A673 (cell line): ENCODE measurements around the gene IFRD2. TPM values are rescaled to one million over a fixed set of nuclear protein-coding genes. Genes with fewer than 3 reads are reported as not detected.
"Not testable (repeated sequence)": the region's sequence is repeated elsewhere in the genome, so short reads cannot be mapped to it uniquely, and the experiment has no call there.

Experiments
- BruUV-seq: library from RNA; stranded (reverse); fragments of 400-500 nt; replicated peaks from 2 replicates; lab custom pipeline; 2021; lab: Mats Ljungman, UMichigan
- CTCF ChIA-PET: fragments of 300-600 bp; sonication (Branson Sonifier 250); formaldehyde crosslinking; loops from one replicate; lab custom pipeline; 2022; ENCODE audit warnings: antibody characterized with exemption; lab: Charles Lee
- POLR2A ChIA-PET: fragments of 300-600 bp; sonication (Branson Sonifier 250); formaldehyde crosslinking; loops from one replicate; lab custom pipeline; 2022; ENCODE audit warnings: antibody characterized with exemption; ENCODE audit not compliant: low non-redundant PET; lab: Charles Lee
- DNase-seq: peaks from one replicate; pipeline ENCODE4 v3.0.0-alpha.2; 2015; ENCODE audit warnings: low spot score
- H3K27ac ChIP-seq: fragments of 200-600 bp; sonication (generic); 2 replicates; pipeline ENCODE4 v1.5.1; 2016; ENCODE audit warnings: mixed run types, low read depth, mild to moderate bottlenecking, mixed read lengths, antibody characterized with exemption, low read length; ENCODE audit not compliant: poor library complexity, severe bottlenecking
- H3K27me3 ChIP-seq: fragments of 200-600 bp; sonication (generic); replicated peaks from 2 replicates; pipeline ENCODE4 v1.6.1; 2017; ENCODE audit warnings: mixed run types, low read depth, mild to moderate bottlenecking, mixed read lengths, antibody characterized with exemption, low read length; ENCODE audit not compliant: insufficient read depth, poor library complexity
- H3K36me3 ChIP-seq: fragments of 200-600 bp; sonication (generic); 2 replicates; pipeline ENCODE4 v1.6.1; 2016; ENCODE audit warnings: mixed run types, mild to moderate bottlenecking, mixed read lengths, antibody characterized with exemption, low read length; ENCODE audit not compliant: insufficient read depth, poor library complexity, severe bottlenecking
- H3K4me1 ChIP-seq: fragments of 200-600 bp; sonication (generic); 2 replicates; pipeline ENCODE4 v1.6.1; 2017; ENCODE audit warnings: mixed run types, mild to moderate bottlenecking, mixed read lengths, antibody characterized with exemption, low read length; ENCODE audit not compliant: insufficient read depth, poor library complexity, severe bottlenecking
- H3K4me3 ChIP-seq: fragments of 200-600 bp; sonication (generic); 2 replicates; pipeline ENCODE4 v1.5.1; 2016; ENCODE audit warnings: low read depth, mixed run types, mild to moderate bottlenecking, mixed read lengths, low read length; ENCODE audit not compliant: poor library complexity, severe bottlenecking
- H3K9me3 ChIP-seq: fragments of 200-600 bp; sonication (generic); 2 replicates; pipeline ENCODE4 v1.6.1; 2016; ENCODE audit warnings: mixed run types, low read depth, mild to moderate bottlenecking, mixed read lengths, antibody characterized with exemption, low read length; ENCODE audit not compliant: poor library complexity, severe bottlenecking
- EZH2 ChIP-seq: fragments of 200-600 bp; sonication (generic); IDR thresholded peaks from 2 replicates; pipeline ENCODE4 v1.6.1; 2017; ENCODE audit warnings: borderline replicate concordance, low read depth, mild to moderate bottlenecking, mixed read lengths, antibody characterized with exemption, low read length; ENCODE audit not compliant: poor library complexity, severe bottlenecking
- intact Hi-C: fragments of 100-400 bp; cut with micrococcal nuclease; formaldehyde crosslinking; loops from one replicate; pipeline ENCODE4 v1.10.0; 2022; ENCODE audit not compliant: unreplicated experiment
- total RNA-seq: library from RNA; stranded (reverse); gene quantifications from 2 replicates; pipeline ENCODE4 v1.2.3, GENCODE V29; 2021
- TF ChIP-seq, protein P1 (sequence below): fragments of 300-800, 200-600 bp; sonication (generic); conservative IDR thresholded peaks from 2 replicates; pipeline ENCODE4 v1.5.1; 2017; ENCODE audit warnings: low read depth, mild to moderate bottlenecking, antibody characterized with exemption, low read length, moderate library complexity, mixed read lengths

Gene IFRD2
- total RNA-seq, 1 experiment from 2014 or later, result 77.4 TPM

DNA sequence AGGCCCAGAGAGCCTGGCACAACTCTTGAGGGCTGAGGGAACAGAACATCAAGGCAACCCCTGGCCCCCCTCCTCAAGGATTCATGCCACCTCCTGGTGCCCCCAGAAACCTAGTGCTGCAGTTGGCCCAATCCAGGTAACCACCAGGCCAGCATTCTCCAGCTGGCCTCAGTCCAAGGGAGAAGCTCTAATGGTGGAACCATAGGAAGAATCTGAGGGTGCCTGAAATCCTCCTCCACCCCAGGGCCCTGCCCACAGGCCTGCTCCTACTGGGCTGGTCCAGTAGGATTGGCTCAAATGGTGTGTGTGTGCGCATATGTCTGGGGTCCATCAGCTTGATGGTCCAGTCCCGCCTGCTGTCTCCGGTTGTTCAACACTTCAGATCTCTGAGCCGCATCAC, 22.6 kb upstream of the IFRD2 start:
- ChIA-PET CTCF (no interaction called here), POLR2A (no interaction called here)
- intact Hi-C loops, result no loop called here
- no peak for DNase-seq
- no TSS peak for BruUV-seq
- Histone ChIP-seq H3K27me3 (no peaks in the 10 kb centered on the region), H3K4me3 (no peak overlapping the region), H3K4me1 (no peaks in the 10 kb centered on the region), H3K9me3 (no peaks in the 10 kb centered on the region), H3K27ac (no peak overlapping the region), H3K36me3 (no peaks in the 10 kb centered on the region)
- TF ChIP-seq EZH2, result no peak
- TF ChIP-seq, protein P1, sequence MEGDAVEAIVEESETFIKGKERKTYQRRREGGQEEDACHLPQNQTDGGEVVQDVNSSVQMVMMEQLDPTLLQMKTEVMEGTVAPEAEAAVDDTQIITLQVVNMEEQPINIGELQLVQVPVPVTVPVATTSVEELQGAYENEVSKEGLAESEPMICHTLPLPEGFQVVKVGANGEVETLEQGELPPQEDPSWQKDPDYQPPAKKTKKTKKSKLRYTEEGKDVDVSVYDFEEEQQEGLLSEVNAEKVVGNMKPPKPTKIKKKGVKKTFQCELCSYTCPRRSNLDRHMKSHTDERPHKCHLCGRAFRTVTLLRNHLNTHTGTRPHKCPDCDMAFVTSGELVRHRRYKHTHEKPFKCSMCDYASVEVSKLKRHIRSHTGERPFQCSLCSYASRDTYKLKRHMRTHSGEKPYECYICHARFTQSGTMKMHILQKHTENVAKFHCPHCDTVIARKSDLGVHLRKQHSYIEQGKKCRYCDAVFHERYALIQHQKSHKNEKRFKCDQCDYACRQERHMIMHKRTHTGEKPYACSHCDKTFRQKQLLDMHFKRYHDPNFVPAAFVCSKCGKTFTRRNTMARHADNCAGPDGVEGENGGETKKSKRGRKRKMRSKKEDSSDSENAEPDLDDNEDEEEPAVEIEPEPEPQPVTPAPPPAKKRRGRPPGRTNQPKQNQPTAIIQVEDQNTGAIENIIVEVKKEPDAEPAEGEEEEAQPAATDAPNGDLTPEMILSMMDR, result no peak

DNA sequence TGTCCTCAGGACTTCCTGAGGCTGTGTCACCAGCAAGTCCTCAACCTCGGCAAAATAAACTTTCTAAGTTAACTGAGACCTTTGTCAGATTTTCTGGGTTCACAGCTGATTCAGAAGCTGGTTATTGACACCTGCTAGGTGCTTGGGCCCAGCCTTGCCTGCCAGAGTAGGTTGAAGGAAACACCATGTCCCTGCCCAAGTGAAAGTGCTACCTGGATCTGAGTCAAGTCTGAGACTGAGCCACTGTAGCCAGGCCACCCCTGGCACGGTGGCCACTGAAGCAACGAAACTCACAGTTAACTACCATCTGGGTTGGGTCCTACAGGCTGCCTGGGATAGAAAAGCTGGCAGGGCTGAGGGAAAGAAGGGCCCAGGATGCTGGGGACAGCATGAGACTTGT, 22.1 kb upstream of the IFRD2 start:
- H3K27ac ChIP-seq, result no peak overlapping the region
- H3K36me3 ChIP-seq, result no peaks in the 10 kb centered on the region
- POLR2A ChIA-PET, result no interaction called here
- CTCF ChIA-PET, result no interaction called here
- no peaks in the 10 kb centered on the region for H3K4me1 ChIP-seq
- H3K27me3 ChIP-seq, result no peaks in the 10 kb centered on the region
- BruUV-seq, result no TSS peak
- no peak overlapping the region for H3K4me3 ChIP-seq
- no peak for DNase-seq
- H3K9me3 ChIP-seq, result no peaks in the 10 kb centered on the region
- no peak for TF ChIP-seq EZH2
- TF ChIP-seq, protein P1, result no peak
- intact Hi-C loops, result no loop called here

DNA sequence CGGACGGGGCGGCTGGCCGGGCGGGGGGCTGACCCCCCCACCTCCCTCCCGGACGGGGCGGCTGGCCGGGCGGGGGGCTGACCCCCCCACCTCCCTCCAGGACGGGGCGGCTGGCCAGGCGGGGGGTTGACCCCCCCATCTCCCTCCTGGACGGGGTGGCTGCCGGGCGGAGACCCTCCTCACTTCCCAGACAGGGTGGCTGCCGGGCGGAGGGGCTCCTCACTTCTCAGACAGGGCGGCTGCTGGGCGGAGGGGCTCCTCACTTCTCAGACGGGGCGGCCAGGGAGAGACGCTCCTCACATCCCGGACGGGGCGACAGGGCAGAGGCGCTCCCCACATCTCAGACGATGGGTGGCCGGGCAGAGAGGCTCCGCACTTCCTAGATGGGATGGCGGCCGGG, 19.8 kb upstream of the IFRD2 start:
- H3K27me3 ChIP-seq, H3K9me3 ChIP-seq, intact Hi-C loops, CTCF ChIA-PET, H3K27ac ChIP-seq, POLR2A ChIA-PET, H3K4me1 ChIP-seq, DNase-seq, H3K4me3 ChIP-seq, BruUV-seq, H3K36me3 ChIP-seq: not testable (repeated sequence)

- Histone ChIP-seq H3K36me3 (no peaks in the 10 kb centered on the region), H3K4me3 (no peak overlapping the region), H3K9me3 (no peaks in the 10 kb centered on the region), H3K4me1 (peaks cover 4% of the 10 kb centered on the region), H3K27me3 (no peaks in the 10 kb centered on the region), H3K27ac (no peak overlapping the region)
- TF ChIP-seq EZH2, result no peak
- TF ChIP-seq, protein P1, result no peak
- no TSS peak for BruUV-seq
- CTCF ChIA-PET, result no interaction called here
- POLR2A ChIA-PET, result no interaction called here
- intact Hi-C loops, result no loop called here
- no peak for DNase-seq
Measured at GRCh38 chr3:50304601-50305000, 12.4 kb upstream of the IFRD2 start.
